Upper lobe of left lung (tissue), 4 donors: ENCODE results near the gene LRIG3.

Experiments
- EP300 ChIP-seq, 4 donors: sonication (generic); formaldehyde crosslinking; IDR thresholded peaks; one replicate each; pipeline ENCODE4 v1.5.1; 2017; ENCODE audit warnings: antibody characterized with exemption in 4 of 4, control low read depth in 2 of 4
- POLR2AphosphoS5 ChIP-seq, 2 donors: sonication (generic); formaldehyde crosslinking; IDR thresholded peaks; one replicate each; pipeline ENCODE4 v1.5.1; 2017; ENCODE audit warnings: antibody characterized with exemption in 2 of 2
- TF ChIP-seq, protein P1 (sequence below), 6 experiments: fragments of 450-650 bp in 4 of 6; fragments of 200-600 bp in 2 of 6; sonication (generic) in 2 of 6; IDR thresholded peaks; one replicate each; pipeline ENCODE4 v1.5.1; 2016 to 2019; ENCODE audit warnings: antibody characterized with exemption in 6 of 6

DNA sequence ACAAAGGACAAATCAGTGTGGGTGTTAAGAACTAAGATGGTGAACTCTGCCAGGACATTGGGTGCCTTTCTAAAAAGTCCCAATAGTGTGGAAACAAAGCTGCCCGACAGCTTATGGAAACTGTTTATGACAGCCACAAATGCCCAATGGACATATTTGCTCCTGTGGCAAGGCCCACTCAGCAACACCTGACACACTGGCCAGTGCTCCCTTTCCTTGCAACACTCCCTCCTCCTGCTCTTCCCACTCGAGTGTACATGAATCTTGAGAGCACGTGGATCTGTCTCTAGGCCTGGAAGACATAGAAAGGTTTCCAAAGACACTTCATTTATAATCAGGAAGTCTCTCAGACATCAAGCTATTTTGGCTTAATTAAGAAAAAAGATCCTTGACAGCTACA is 14.2 kb upstream of the LRIG3 start:
- TF ChIP-seq, protein P1, sequence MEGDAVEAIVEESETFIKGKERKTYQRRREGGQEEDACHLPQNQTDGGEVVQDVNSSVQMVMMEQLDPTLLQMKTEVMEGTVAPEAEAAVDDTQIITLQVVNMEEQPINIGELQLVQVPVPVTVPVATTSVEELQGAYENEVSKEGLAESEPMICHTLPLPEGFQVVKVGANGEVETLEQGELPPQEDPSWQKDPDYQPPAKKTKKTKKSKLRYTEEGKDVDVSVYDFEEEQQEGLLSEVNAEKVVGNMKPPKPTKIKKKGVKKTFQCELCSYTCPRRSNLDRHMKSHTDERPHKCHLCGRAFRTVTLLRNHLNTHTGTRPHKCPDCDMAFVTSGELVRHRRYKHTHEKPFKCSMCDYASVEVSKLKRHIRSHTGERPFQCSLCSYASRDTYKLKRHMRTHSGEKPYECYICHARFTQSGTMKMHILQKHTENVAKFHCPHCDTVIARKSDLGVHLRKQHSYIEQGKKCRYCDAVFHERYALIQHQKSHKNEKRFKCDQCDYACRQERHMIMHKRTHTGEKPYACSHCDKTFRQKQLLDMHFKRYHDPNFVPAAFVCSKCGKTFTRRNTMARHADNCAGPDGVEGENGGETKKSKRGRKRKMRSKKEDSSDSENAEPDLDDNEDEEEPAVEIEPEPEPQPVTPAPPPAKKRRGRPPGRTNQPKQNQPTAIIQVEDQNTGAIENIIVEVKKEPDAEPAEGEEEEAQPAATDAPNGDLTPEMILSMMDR (IDR thresholded peaks at IDR 0.05) = no peak
- no peak for TF ChIP-seq POLR2AphosphoS5 (IDR thresholded peaks at IDR 0.05)
- TF ChIP-seq EP300 (IDR thresholded peaks at IDR 0.05) = no peak
